Stimulated activated CD8-positive, alpha-beta memory T cell treated with anti-CD3 and anti-CD28 coated beads, Interleukin-4, amount 100 ng/mL, for 1 hour (primary cell): Measurements from ENCODE around the gene PEX3.

ENCODE experiments used
- DNase-seq, 2 donors: peaks; one replicate each; pipeline ENCODE4 v3.0.0-alpha.2; 2020; ENCODE audit warnings: low read depth in 2 of 2, low spot score in 1 of 2

Gene PEX3, protein sequence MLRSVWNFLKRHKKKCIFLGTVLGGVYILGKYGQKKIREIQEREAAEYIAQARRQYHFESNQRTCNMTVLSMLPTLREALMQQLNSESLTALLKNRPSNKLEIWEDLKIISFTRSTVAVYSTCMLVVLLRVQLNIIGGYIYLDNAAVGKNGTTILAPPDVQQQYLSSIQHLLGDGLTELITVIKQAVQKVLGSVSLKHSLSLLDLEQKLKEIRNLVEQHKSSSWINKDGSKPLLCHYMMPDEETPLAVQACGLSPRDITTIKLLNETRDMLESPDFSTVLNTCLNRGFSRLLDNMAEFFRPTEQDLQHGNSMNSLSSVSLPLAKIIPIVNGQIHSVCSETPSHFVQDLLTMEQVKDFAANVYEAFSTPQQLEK

DNA sequence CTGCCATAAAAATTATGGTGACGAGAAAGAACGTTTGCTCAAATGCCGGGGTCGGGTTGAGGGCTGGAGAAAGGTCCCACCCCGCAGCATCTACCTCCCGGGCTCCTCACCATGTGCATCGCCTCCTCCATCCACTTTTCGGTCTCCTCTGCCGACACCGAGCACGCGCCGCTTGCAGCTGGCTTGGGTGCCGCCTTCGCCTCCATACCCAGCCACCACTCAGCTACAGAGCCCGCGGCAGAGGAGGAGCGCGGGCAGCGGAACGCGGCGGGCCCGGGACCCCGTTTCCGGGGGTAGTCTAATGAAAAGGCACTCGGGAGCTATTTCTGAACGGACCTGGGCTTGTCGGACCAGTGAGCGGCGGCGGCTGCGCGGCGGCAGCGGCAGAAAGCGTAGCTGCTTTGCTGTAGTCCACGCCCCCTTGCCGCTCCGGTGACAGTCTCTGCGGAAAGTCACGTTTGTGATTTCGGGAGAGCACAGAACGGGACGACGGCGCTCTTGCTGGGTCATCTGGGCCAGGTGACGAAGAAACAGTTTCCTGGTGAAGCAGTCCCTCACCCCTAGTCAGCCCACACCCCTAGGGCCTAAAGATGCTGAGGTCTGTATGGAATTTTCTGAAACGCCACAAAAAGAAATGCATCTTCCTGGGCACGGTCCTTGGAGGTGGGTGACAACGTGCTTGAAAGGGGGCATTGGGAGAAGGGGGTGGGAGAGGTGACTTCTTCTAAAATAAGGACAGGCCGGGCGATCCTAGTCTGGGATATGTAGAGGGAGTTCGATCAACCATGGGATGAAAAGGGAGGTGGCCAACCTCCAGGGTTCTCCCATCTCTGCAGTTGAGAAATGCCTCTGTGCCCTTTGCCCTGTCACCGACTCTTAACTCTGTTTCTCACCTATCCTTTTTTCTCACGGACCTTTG is at the start of gene PEX3, which contains the start of gene ADAT2:
Gene PEX3, plus strand, starts transcription at position 353 of the 919 bp plus-strand sequence. Its CDS starts 238 bp downstream, at position 591.
Gene ADAT2, minus strand, starts transcription at position 243 of the 919 bp plus-strand sequence. Its CDS starts 37 bp downstream, at position 206.
- DNase-seq = peak; percentile 83 to 87

DNA sequence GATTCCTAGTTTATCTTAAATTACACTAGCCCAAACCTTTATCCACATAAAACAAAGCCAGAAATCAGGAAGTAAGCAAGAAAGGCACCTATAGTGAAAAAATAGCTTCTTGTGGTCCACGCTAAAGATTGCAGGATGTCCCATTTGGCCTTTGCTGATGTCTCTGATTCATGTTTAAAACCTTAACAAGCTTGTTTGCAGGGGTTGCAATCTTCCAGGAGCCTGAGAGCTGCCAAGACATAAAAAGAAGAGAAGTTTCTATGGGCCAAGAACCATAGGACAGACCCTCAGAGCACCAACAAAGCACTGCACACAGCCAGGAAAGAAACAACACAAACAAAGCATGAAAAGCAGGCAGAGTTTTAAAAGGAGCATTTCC is 49.5 kb upstream of the PEX3 start:
- DNase-seq = no peak

DNA sequence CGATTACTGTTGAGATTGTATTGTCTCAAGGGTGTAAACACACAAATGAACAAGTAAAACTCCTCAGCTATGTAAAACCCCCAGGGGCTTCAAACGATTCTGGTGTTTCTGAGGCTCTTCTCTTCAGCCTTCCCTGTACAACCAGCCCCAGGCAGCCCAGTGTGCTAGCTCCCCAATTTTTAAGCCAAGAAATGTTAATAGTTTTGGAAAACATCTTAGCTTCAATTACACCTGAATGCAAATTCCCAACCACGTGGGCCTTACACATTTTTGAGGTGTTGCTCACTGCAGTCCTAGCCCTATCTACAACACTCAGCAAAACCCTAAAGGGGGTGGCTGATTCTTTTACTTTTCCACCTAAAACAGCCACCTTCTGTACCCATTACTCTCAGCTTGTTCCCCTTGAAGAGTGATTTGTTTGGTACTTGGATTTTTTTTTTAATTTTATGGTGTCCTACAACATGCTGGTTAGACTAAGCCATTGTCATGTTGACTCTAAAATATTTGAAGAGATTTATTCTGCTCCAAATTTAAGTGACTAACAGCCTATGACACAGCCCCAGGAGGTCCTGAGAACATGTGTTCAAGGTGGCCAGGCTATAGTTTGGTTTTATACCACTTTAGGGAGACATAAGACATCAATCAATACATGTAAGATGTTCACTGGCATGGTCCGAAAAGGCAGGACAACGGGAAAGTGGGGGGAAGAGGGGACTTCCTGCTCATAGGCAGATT is 48.8 kb upstream of the PEX3 start:
- no peak for DNase-seq

DNA sequence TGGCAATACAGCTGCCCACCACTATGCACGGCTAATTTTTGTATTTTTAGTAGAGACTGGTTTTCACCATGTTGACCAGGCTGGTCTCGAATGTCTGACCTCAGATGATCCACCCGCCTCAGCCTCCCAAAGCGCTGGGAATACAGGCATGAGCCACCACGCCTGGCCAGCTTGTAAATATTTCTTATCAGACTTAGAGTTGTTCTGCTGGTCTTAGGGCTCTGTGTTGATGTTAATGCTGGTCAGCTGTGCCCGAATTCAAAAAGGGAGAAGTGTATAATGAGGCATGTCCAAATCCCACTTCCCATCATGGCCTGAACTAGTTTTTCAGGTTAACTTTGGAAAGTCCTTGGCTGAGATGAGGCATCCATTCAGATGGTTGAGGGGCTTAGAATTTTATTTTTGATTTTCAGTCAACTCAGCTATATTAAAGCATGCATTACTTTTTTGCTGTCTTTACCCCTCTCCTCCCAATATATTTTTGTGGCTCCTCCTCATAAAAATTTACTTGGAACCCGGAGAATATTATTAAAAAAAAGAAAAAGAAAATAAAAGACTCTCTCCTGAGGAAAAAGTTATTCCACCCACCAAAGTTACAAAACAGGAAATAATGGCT is 47.8 kb upstream of the PEX3 start:
- no peak for DNase-seq

DNA sequence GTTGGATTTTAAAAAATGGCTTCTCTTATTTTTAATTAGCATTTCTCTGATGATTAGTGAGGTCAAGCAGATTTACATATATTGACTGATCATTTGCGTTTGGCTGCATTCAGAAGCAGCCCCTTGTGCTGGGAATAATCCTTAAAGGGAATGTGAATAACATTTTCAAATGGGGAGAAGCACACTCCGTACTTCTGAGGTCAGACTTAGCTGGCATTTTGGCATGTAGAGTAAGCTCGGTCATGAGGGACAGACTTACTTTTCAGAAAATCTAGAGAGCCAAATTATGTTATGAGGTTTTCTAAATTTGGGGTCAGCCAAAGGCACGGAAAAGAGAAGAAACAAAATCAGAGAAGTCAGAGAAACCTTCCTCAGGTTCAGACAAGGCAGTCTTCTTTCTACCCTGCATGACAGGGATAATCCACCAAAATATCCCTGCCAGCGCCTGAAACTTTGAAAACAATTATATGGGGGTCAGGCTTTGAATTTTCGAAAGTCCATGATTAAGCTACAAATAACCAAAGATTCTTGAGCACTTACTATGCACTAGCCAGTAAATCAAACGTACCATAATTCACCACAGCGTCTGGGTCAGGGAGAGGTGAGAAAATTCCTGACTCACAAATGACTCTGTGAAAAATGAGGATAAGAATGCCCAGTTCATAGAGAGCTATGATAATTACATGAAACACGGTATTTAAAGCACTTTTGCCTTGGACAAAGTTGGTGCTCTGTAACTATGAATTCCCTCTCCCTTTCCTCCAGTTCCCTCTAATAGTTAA is 45.0 kb upstream of the PEX3 start:
- DNase-seq = no peak

DNA sequence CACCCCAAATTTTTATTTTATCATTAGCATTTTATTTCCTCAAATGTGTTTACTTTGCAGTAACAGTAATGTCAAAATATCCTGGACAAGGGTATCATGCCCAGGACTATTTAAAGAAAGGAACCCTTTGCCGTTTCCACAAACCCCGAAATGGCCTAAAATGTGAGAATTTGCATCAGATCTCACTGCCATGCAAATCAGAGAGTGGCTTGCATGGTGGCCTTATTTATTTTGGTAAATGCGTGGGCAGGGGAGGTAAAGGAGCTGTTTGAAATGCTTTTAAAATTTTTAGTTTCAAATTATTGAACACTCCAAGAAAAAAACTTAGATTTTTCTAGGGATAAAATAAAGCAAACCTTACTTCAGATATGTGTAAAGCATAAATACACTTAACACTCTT is 43.9 kb upstream of the PEX3 start:
- DNase-seq = no peak

DNA sequence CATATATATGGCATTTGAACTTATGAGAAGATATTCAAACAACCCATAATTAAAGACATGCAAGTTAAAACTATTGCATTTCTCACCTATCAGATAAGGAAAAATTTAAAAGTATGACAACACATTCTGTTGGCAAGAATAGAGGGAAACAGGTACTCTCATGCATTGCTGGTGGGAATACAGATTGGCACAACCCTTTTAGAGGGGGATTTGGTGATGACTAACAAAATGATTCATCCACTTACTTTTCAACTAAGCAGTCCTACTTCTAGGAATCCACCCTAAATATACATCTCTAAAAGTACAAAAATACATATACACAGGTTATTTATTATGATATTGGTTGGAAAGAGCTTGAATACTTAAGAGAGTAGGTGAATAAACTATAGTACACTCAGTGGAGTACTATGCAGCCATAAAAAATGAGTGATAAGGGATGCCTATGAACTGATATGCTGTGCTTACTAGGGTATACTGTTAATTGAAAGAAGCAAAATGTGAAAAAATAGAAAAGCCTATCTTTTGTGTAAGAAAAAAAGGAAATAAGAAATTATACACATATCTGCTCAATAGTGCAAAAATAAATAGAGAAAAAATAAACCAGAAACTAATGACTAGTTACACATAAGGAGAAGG is 42.3 kb upstream of the PEX3 start:
- no peak for DNase-seq

DNA sequence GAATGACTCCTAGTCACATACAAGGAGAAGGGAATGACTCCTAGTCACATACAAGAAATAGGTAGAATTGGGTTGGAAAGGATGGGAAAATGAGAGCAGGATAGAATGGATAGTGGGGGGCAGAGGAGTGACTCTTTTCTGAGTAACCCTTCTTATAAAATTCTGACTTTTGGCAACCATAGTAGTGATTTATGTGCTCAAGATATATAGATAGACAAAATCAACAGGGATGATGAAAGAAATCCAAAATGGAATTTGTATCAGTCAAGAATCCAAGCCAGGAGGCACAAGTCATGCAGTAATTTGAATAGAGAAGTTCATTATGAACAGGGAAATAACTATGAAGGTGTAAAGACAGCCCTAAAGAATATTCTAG is 41.8 kb upstream of the PEX3 start:
- no peak for DNase-seq

DNA sequence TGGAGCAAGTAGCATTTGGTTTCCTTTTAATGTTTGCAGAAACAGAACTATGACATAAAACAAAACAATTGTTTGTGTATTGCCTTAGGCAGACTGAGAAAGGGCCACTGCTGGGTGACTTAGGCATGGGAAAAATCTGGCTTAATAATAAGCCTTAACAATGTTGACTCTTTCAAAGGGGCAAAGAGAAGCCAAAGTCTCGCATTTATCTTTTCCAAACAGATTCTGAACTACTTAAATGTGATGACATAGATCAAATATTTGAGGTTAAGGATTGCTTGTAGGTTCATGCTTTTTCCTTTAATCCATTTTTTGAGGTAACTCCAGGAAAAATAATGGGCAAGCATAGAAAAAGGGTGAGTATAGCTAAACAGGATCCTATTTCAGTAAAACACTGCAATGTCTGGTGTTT is 39.7 kb upstream of the PEX3 start:
- DNase-seq = no peak

DNA sequence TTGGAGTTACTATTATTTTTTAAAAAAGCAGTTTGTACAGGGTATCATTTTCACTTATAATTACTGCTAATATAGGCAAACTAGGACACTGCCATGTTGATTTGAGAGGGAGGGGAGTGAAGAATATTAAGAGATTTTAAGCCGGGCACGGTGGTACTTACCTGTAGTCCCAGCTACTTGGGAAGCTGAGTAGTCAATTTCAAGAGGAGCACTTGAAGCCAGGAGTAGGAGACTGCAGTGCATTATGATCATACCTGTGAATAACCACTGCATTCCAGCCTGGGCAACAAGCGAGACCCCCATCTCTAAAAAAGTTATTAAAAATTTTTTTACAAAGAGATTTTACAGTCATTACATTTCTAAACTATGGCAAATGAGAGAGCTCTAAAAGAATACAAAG is 35.8 kb upstream of the PEX3 start:
- no peak for DNase-seq

DNA sequence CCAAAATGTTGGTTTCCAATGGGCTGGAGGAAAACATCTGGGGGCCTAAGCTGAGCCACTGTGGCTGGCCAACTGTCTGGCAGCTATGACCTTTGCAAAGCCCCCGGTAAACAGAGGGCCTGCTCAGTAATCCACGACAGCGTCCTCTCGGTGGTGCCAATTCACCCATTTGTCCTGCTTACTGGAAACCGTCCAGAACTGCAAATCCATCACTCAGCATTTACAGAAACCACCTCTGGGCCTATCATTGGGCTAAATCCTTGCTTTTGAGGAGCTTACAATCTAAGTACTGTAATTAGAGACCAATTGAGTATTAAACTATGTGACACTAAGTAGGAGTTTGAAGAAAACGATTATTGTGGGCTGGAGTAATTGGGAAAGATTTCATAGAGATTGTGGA is 31.1 kb upstream of the PEX3 start:
- DNase-seq = no peak

DNA sequence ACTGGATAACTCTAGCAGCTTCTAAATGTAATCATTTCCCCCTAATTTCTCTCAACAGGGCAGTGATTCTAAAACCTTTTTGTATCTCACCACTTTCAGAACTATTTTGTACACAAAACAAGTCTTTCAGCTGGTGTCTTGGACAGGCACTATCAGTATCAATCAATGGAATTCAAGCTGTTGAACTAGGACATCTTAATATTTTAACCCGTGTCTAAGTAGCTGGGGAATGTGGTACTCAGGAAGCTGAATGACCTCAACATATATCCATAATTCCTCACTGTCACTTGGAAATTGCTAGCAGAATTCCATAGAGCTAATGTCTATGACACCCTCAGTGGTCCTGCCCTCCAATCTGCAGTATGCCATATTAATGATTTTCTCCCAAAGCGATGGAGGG is 24.6 kb upstream of the PEX3 start:
- no peak for DNase-seq

DNA sequence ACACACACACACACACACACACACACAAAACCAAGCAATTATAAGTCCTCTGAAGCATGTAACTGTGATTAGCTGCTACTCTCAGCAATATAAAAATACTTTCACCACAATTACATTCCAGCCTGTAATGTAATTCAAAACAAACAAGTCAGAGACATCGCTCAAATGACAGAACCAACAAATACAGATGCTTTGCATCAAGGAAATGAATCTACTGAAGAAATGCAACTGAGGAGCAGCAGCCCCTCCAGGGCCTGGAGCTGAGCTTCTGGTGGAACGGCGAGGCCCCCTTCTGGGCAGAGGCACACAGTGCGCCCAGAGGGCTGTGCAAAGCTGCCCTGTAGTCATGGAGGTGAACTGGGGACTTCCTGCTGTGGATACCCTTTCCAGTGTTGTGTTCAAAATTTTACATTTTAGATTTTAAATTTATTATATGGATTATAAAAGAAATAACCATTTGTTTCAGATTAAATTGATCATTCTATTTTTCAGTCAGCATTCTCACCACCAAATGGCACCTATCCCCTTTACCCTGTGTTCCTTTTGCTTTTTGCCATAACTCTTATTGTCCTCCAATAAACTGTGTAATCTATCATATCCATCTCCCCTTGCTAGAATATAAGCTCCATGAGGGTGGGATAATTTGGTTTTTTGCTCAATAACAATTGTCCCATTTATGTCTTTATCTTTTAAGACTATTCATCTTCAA is 23.3 kb upstream of the PEX3 start:
- DNase-seq = peak; percentile 32 to 54

DNA sequence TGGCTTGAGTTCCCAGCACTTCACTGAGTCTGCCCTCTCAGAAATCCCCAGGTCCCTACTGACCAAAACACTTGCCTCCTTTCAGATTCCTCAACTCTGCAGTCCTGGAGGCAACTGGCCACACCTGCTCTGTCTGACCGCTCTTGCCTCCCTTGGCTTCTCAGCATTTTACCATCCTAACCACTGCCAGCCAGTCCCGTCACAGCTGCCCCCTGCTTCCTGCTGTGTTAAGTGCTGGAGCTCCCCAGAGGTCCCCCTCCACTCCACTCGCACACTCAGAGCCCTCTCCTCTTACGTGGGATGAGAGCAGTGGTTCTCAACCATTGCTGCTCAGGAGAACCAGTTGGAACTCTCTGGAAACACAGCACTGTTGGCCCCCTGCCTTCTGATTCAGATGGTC is 20.6 kb upstream of the PEX3 start:
- DNase-seq = no peak

DNA sequence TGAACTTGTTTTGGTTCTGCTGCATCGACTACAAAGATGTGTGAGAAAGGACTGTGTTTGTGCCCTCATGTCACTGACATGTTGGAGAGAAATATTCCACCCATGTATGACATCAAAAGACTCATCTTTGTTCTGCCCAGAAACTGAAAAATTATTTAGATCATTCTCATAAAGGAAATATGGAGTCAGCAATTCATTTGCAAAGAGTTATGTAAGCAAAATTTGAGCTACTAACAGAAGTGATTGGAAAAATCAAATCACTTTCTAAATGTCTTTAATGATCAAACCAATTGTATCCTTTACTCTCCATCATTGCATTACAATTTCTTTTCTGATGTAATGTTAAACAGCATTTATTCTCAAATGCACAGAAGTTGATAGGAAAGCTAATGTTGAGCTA is 19.4 kb upstream of the PEX3 start:
- no peak for DNase-seq

DNA sequence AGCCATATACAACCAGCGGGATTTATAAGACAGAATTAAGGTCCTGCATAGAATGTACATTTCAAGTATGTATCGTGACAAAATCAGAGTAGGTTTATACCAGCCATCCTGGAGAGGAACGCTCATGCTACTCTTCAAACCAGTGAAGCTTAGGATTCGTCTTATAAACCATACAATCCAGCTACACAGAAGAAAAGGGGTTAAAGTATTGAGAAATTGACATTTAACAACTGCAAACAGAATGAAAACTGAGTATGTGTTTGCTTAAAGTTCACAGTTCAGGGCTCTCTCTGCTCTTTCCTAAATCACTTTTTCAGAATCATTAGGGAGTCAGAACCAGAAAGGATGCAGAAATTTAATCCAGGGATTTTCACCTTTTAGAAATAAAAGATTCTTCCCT is 18.0 kb upstream of the PEX3 start:
- no peak for DNase-seq

DNA sequence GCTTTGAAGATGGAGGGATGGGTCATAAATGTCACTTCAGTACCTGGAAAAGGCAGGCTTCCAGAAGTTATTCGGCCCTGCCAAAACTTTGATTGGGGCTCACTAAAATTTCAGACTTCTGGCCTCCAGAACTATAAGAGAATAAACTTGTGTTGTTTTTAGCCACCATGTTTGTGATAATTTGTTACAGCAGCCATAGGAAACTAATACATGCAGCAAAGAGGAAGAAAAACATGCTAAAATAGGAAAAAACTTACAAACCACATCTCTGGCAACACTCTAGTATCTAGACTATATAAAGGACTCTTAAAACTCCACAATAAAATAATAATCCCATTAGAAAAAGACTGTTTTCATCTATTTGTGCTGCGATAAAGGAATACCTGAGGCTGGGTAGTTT is 9.6 kb upstream of the PEX3 start:
- no peak for DNase-seq

DNA sequence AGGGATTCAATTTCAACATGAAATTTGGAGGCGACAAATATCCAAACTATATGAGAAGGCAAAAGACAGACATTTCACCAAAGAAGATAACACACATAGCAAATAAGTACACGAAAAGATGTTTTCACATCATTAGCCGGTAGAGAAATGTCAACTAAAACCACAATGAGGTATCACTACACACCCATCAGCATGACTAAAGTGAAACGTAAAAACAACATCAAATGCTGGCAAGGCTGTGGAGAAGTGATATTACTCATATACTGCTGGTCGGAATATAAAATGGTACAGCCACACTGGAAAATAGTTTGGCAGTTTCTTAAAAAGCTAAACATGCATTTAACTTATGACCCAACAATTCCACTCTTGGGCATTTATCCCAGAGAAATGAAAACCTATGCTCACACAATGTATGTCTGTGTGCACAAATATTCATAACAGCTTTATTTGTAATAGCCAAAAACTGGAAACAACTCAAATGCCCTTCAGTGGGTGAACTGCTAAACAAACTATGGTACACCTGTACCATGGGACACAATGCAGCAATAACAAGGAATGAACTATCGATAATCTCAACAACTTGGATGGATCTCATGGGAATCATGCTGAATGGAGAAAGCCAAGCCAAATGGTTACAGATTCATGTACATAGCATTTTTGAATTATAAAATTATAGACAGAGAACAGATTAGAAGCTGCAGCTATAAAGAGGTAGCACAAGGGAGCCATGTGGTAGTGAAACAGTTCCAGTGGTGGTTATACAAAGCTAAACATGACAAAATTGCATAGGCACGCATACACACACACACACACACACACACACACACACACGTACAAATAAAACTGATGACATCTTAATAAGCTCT is 8.7 kb upstream of the PEX3 start:
- no peak for DNase-seq
